Panc1 (cell line): ENCODE results near the gene HSD17B7. TPM values are rescaled to one million over a fixed set of nuclear protein-coding genes. Genes with fewer than 3 reads are reported as not detected.

ENCODE experiments used
- ATAC-seq: fragments of 200-7000 bp; cut with Tn5 transposase; 2 replicates; pipeline ENCODE4 v1.9.1; 2020; ENCODE audit warnings: mild to moderate bottlenecking, moderate library complexity
- BruUV-seq: library from RNA; stranded (reverse); fragments of 400-500 nt; replicated peaks from 2 replicates; lab custom pipeline; 2021; lab: Mats Ljungman, UMichigan
- CTCF ChIA-PET: fragments of 300-600 bp; sonication (Branson Sonifier 250); formaldehyde crosslinking; loops from one replicate; lab custom pipeline; 2022; ENCODE audit warnings: antibody characterized with exemption; lab: Charles Lee
- POLR2A ChIA-PET: fragments of 300-600 bp; sonication (Branson Sonifier 250); formaldehyde crosslinking; loops from one replicate; lab custom pipeline; 2022; ENCODE audit warnings: antibody characterized with exemption; lab: Charles Lee
- DNase-seq: peaks from one replicate; pipeline ENCODE4 v3.0.0-alpha.2; 2010; ENCODE audit warnings: low read depth, low spot score
- H3K27ac ChIP-seq: 2 replicates; pipeline ENCODE4 v1.5.1; 2011; ENCODE audit warnings: mild to moderate bottlenecking, low read length, inconsistent platforms
- H3K27me3 ChIP-seq: fragments of 200-500 bp; sonication (Bioruptor generic); 2 replicates; pipeline ENCODE4 v1.6.0; 2014; ENCODE audit warnings: low read length, inconsistent platforms; ENCODE audit not compliant: control insufficient read depth, insufficient read depth
- H3K36me3 ChIP-seq: fragments of 200-500 bp; sonication (Bioruptor generic); 2 replicates; pipeline ENCODE4 v1.5.1; 2014; ENCODE audit warnings: inconsistent platforms, mild to moderate bottlenecking, low read length, moderate library complexity; ENCODE audit not compliant: control insufficient read depth, insufficient read depth
- H3K4me1 ChIP-seq: 2 replicates; pipeline ENCODE4 v1.5.1; 2011; ENCODE audit warnings: inconsistent platforms, mild to moderate bottlenecking, low read length, moderate library complexity; ENCODE audit not compliant: control insufficient read depth, insufficient read depth
- H3K4me3 ChIP-seq, 2 experiments: 2 replicates each; pipeline ENCODE4 v1.5.1; 2011 to 2012; ENCODE audit warnings: low read depth in 2 of 2, low read length in 2 of 2, mild to moderate bottlenecking in 2 of 2, inconsistent platforms in 1 of 2, moderate library complexity in 1 of 2
- H3K9me3 ChIP-seq: fragments of 200-500 bp; sonication (Bioruptor generic); 2 replicates; pipeline ENCODE4 v1.5.1; 2014; ENCODE audit warnings: low read depth, mild to moderate bottlenecking, inconsistent platforms, low read length, moderate library complexity; ENCODE audit not compliant: control insufficient read depth, insufficient read depth
- CTCF ChIP-seq: fragments of 450-650 bp; IDR thresholded peaks from 2 replicates; pipeline ENCODE4 v1.5.1; 2017; ENCODE audit warnings: mild to moderate bottlenecking
- POLR2AphosphoS5 ChIP-seq: IDR thresholded peaks from 2 replicates; pipeline ENCODE4 v1.6.1; 2012; ENCODE audit warnings: mild to moderate bottlenecking, low read depth, low read length, moderate library complexity
- SIN3A ChIP-seq: IDR thresholded peaks from 2 replicates; pipeline ENCODE4 v1.6.1; 2012; ENCODE audit warnings: low read depth, mild to moderate bottlenecking, low read length, moderate library complexity, borderline replicate concordance; ENCODE audit not compliant: insufficient read depth
- TCF7L2 ChIP-seq: IDR thresholded peaks from 2 replicates; pipeline ENCODE4 v1.6.1; 2011; ENCODE audit warnings: mild to moderate bottlenecking, low read depth, low read length, inconsistent platforms
- in situ Hi-C: cut with HindIII; loops from 2 replicates; pipeline ENCODE4 v1.10.0; 2016; ENCODE audit warnings: low sequenced_read_pairs, low pct_unique_long_range_greater_than_20kb
- intact Hi-C: fragments of 100-400 bp; cut with micrococcal nuclease; formaldehyde crosslinking; loops from one replicate; pipeline ENCODE4 v1.10.0; 2022; ENCODE audit not compliant: unreplicated experiment
- total RNA-seq: library from RNA; stranded (reverse); gene quantifications from one replicate; pipeline ENCODE4 v1.2.1, GENCODE V29; 2021; ENCODE audit not compliant: unreplicated experiment
- TF ChIP-seq, protein P1 (sequence below), 2 experiments: IDR thresholded peaks; 2 replicates each; pipeline ENCODE4 v1.6.1; 2011 to 2012; ENCODE audit warnings: low read depth in 2 of 2, control low read depth in 1 of 2, low read length in 1 of 2, mild to moderate bottlenecking in 1 of 2, moderate library complexity in 1 of 2; ENCODE audit not compliant: insufficient read depth in 1 of 2

HSD17B7 gene
- total RNA-seq, 1 experiment from 2014 or later, result 24.6 TPM

DNA sequence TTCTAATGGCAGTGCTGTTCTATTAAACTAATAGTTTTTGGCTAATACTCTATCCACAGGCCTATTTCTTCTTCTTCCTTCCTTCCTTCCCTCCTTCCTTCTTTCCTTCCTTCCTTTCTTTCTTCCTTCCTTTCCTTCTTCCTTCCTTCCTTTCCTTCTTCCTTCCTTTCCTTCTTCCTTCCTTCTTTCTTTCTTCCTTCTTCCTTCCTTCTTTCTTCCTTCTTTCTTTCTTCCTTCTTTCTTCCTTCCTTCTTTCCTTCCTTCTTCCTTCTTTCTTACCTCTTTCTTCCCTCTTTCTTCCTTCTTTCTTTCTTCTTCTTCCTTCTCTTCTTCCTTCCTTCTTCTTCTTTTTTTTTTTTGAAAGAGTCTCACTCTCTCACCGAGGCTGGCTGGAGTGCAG is 38.8 kb downstream of the HSD17B7 start:
- no peak for DNase-seq
- H3K27ac ChIP-seq, result no peak overlapping the region
- no peaks in the 10 kb centered on the region for H3K36me3 ChIP-seq
- BruUV-seq, result no TSS peak
- no peak for ATAC-seq
- no peak overlapping the region for H3K4me3 ChIP-seq
- POLR2A ChIA-PET, result no interaction called here
- H3K9me3 ChIP-seq, result no peaks in the 10 kb centered on the region
- CTCF ChIA-PET, result no interaction called here
- H3K27me3 ChIP-seq, result peaks cover 7% of the 10 kb centered on the region; the same call in 1 of the 2 replicates
- H3K4me1 ChIP-seq, result no peaks in the 10 kb centered on the region
- intact Hi-C loops (no loop called here), in situ Hi-C loops (no loop called here)
- TF ChIP-seq, protein P1, sequence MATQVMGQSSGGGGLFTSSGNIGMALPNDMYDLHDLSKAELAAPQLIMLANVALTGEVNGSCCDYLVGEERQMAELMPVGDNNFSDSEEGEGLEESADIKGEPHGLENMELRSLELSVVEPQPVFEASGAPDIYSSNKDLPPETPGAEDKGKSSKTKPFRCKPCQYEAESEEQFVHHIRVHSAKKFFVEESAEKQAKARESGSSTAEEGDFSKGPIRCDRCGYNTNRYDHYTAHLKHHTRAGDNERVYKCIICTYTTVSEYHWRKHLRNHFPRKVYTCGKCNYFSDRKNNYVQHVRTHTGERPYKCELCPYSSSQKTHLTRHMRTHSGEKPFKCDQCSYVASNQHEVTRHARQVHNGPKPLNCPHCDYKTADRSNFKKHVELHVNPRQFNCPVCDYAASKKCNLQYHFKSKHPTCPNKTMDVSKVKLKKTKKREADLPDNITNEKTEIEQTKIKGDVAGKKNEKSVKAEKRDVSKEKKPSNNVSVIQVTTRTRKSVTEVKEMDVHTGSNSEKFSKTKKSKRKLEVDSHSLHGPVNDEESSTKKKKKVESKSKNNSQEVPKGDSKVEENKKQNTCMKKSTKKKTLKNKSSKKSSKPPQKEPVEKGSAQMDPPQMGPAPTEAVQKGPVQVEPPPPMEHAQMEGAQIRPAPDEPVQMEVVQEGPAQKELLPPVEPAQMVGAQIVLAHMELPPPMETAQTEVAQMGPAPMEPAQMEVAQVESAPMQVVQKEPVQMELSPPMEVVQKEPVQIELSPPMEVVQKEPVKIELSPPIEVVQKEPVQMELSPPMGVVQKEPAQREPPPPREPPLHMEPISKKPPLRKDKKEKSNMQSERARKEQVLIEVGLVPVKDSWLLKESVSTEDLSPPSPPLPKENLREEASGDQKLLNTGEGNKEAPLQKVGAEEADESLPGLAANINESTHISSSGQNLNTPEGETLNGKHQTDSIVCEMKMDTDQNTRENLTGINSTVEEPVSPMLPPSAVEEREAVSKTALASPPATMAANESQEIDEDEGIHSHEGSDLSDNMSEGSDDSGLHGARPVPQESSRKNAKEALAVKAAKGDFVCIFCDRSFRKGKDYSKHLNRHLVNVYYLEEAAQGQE (IDR thresholded peaks at IDR 0.05; ENCODE audit: insufficient read depth in 1 of 2, low read depth in 2 of 2, low read length in 1 of 2), result no peak
- no peak for TF ChIP-seq SIN3A
- no peak for TF ChIP-seq POLR2AphosphoS5
- no peak for TF ChIP-seq TCF7L2
- TF ChIP-seq CTCF, result no peak

DNA sequence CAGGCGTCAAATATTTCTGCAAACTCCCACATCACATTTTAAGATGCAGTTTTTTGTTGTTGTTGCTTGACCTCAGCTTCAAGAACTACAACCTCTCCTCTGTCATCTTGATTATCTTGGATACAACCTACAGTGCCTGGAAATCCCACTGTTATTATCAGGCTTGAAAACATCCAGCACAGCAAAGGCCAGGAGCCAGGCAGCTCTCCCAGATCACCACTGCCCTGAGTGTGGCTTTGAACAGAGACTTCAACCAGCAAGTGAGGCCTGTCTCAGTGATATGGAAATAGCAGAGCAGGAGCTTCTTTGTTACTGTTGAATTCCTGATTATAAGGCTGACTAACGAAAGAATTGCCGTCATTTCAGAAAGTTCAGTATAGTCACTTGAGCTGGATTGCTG is 42.0 kb downstream of the HSD17B7 start:
- no peaks in the 10 kb centered on the region for H3K36me3 ChIP-seq
- ATAC-seq, result no peak
- no peak overlapping the region for H3K27ac ChIP-seq
- intact Hi-C loops, result no loop called here
- peaks cover 5% of the 10 kb centered on the region; the same call in 1 of the 2 replicates for H3K27me3 ChIP-seq
- no TSS peak for BruUV-seq
- no peaks in the 10 kb centered on the region for H3K9me3 ChIP-seq
- no peaks in the 10 kb centered on the region for H3K4me1 ChIP-seq
- DNase-seq, result no peak
- ChIA-PET CTCF (no interaction called here), POLR2A (no interaction called here)
- TF ChIP-seq TCF7L2 (no peak), POLR2AphosphoS5 (no peak), SIN3A (no peak), CTCF (no peak)
- TF ChIP-seq, protein P1 (IDR thresholded peaks at IDR 0.05; ENCODE audit: insufficient read depth in 1 of 2, low read depth in 2 of 2, low read length in 1 of 2), result no peak
- no peak overlapping the region for H3K4me3 ChIP-seq
- in situ Hi-C loops, result no loop called here
